ENCODE results near the gene FSD2. TPM values are rescaled to one million over a fixed set of nuclear protein-coding genes. Genes with fewer than 3 reads are reported as not detected.

Gene FSD2
- total and polyA plus RNA-seq, 2 of the 4 experiments (the other 2 are of a cell fraction) = not detected

DNA sequence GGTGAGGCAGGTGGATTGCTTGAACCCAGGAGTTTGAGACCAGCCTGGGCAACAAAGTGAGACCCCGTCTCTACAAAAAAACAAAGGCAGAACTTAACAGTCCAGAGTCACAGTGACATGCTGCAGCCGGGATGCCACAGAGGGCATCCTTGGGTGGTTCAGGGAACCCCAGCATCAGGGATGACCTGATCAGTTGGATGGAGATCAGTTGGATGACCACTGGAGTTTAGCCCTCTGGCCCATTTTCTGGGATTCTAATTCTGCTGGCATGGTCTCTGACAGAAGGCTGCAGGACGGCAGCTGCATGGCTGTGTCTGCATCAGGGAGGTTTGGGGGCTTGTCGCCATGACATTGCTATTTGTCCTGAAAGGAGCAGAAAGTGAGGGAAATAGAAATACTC lies 23.4 kb upstream of the FSD2 start:
- Histone ChIP-seq H3K36me3 (ENCODE audit: control insufficient read depth, insufficient read depth, low read length) (peaks cover 49% of the 10 kb centered on the region), H3K56ac (ENCODE audit: extremely low read depth, insufficient read depth, low read length) (no peak overlapping the region), H4K91ac (ENCODE audit: insufficient read depth, low read depth, low read length) (no peak overlapping the region), H3K4me3 (ENCODE audit: insufficient read depth, low read depth, low read length) (no peak overlapping the region), H2AFZ (replicated peaks; ENCODE audit: low read length, poor library complexity) (no peak overlapping the region), H3K9me3 (ENCODE audit: control insufficient read depth, insufficient read depth, low read length) (no peaks in the 10 kb centered on the region), H4K20me1 (ENCODE audit: insufficient read depth, low read length) (peaks cover 9% of the 10 kb centered on the region), H3K4me2 (ENCODE audit: low read depth, low read length) (no peak overlapping the region), H2BK120ac (ENCODE audit: low read depth, low read length) (no peak overlapping the region), H3K79me1 (ENCODE audit: low read depth in 1 of 2, low read length in 2 of 2) (peaks cover 4 to 21% of the 10 kb centered on the region in 2 experiments; a peak in 2 of 4 replicates), H4K8ac (ENCODE audit: low read depth in 2 of 2, low read length in 2 of 2) (no peak overlapping the region), H2BK5ac (ENCODE audit: low read depth, low read length, poor library complexity, severe bottlenecking) (no peak overlapping the region), H3K27ac (ENCODE audit: insufficient read depth, low read length) (no peak overlapping the region), H2BK20ac (ENCODE audit: low read depth, low read length) (no peak overlapping the region), H3K23ac (ENCODE audit: low read depth, low read length) (no peak overlapping the region), H2AK9ac (replicated peaks; ENCODE audit: low read depth, low read length, poor library complexity) (no peak overlapping the region), H3K4me1 (ENCODE audit: control insufficient read depth, insufficient read depth, low read length) (peaks cover 10% of the 10 kb centered on the region), H3K27me3 (ENCODE audit: control insufficient read depth, insufficient read depth, low read length) (no peaks in the 10 kb centered on the region), H3K9me1 (ENCODE audit: insufficient read depth, low read length) (peaks cover 5% of the 10 kb centered on the region), H4K5ac (ENCODE audit: low read depth, low read length) (no peak overlapping the region), H2BK15ac (ENCODE audit: low read depth, low read length) (no peak overlapping the region), H3K18ac (ENCODE audit: low read depth, low read length) (no peak overlapping the region), H3K9ac (ENCODE audit: low read depth, low read length) (no peak overlapping the region), H3K4ac (ENCODE audit: low read depth, low read length) (no peak overlapping the region), H3K14ac (replicated peaks; ENCODE audit: low read depth, low read length) (no peak overlapping the region), H2AK5ac (ENCODE audit: low read depth, low read length) (no peak overlapping the region)
- POLR2A ChIA-PET (ENCODE audit: unreplicated experiment) = no interaction called here
- in situ Hi-C loops (cut with MboI; ENCODE audit: low sequenced_read_pairs) (loop anchor here (10.0 kb wide), 1 partner anchor 294 kb away; no protein-coding TSS in a partner anchor), dilution Hi-C loops (cut with HindIII; ENCODE audit: low sequenced_read_pairs, unreplicated experiment) (no loop called here), intact Hi-C loops (cut with micrococcal nuclease) (no loop called here)
- no TSS peak for BruUV-seq (replicated peaks)
- WGBS, 2 experiments (ENCODE audit: extremely low coverage in 2 of 2, insufficient read length in 1 of 2) = no CpG with 5 or more reads among the region's 4 CpGs
- DNase-seq (no peak), ATAC-seq (ENCODE audit: low read depth) (no peak)
- CTCF ChIA-PET = no interaction called here
- TF ChIP-seq RFX5 (IDR thresholded peaks at IDR 0.05; ENCODE audit: low read depth, low read length) = no peak
- TF ChIP-seq, protein P1, sequence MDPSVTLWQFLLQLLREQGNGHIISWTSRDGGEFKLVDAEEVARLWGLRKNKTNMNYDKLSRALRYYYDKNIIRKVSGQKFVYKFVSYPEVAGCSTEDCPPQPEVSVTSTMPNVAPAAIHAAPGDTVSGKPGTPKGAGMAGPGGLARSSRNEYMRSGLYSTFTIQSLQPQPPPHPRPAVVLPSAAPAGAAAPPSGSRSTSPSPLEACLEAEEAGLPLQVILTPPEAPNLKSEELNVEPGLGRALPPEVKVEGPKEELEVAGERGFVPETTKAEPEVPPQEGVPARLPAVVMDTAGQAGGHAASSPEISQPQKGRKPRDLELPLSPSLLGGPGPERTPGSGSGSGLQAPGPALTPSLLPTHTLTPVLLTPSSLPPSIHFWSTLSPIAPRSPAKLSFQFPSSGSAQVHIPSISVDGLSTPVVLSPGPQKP (IDR thresholded peaks at IDR 0.05; ENCODE audit: borderline replicate concordance, low read depth, low read length) = no peak
- no peak for TF ChIP-seq BHLHE40 (IDR thresholded peaks at IDR 0.05; ENCODE audit: low read depth, low read length)
- no peak for TF ChIP-seq CEBPB (IDR thresholded peaks at IDR 0.05; ENCODE audit: low read depth, low read length)

Measured in IMR-90 (cell line).